IMR-90 (cell line): Measurements from ENCODE around the gene NDST1. TPM values are rescaled to one million over a fixed set of nuclear protein-coding genes. Genes with fewer than 3 reads are reported as not detected.
A peak's percentile ranks its signal among the peaks of the same experiment; 100 is the strongest.

Source experiments
- ATAC-seq: fragments of 200-7000 bp; cut with Tn5 transposase; 2 replicates; pipeline ENCODE4 v1.9.1; 2020; ENCODE audit warnings: low read depth, mild to moderate bottlenecking, moderate library complexity
- BruUV-seq: library from RNA; stranded (reverse); fragments of 400-500 nt; replicated peaks from 2 replicates; lab custom pipeline; 2021; lab: Mats Ljungman, UMichigan
- CTCF ChIA-PET: fragments of 300-600 bp; formaldehyde crosslinking; extraction: SDS; loops from one replicate; lab custom pipeline; 2021; ENCODE audit warnings: antibody characterized with exemption; lab: Yijun Ruan, JAX
- POLR2A ChIA-PET: fragments of 300-600 bp; sonication (Branson Sonifier 250); formaldehyde crosslinking; loops from one replicate; lab custom pipeline; 2022; ENCODE audit warnings: antibody characterized with exemption; ENCODE audit not compliant: unreplicated experiment; lab: Charles Lee
- DNase-seq: peaks from one replicate; pipeline ENCODE4 v3.0.0; 2013
- H2AFZ ChIP-seq: replicated peaks from 2 replicates; pipeline ENCODE3; 2013; ENCODE audit warnings: low read length, mild to moderate bottlenecking; ENCODE audit not compliant: poor library complexity
- H2AK5ac ChIP-seq: 2 replicates; pipeline ENCODE4 v1.6.1; 2013; ENCODE audit warnings: low read depth, low read length, inconsistent platforms
- H2AK9ac ChIP-seq: replicated peaks from 2 replicates; pipeline ENCODE3; 2013; ENCODE audit warnings: mild to moderate bottlenecking, low read depth, low read length, moderate library complexity; ENCODE audit not compliant: poor library complexity
- H2BK120ac ChIP-seq: 2 replicates; pipeline ENCODE4 v1.6.1; 2013; ENCODE audit warnings: low read depth, low read length, inconsistent platforms
- H2BK15ac ChIP-seq: 3 replicates; pipeline ENCODE4 v1.6.1; 2013; ENCODE audit warnings: low read depth, low read length, inconsistent platforms
- H2BK20ac ChIP-seq: 2 replicates; pipeline ENCODE4 v1.6.1; 2013; ENCODE audit warnings: low read depth, mild to moderate bottlenecking, inconsistent platforms, low read length, moderate library complexity
- H2BK5ac ChIP-seq: 2 replicates; pipeline ENCODE4 v1.6.1; 2013; ENCODE audit warnings: mild to moderate bottlenecking, low read depth, low read length, inconsistent platforms; ENCODE audit not compliant: poor library complexity, severe bottlenecking
- H3K14ac ChIP-seq: replicated peaks from 2 replicates; pipeline ENCODE4 v1.6.1; 2013; ENCODE audit warnings: low read depth, low read length, inconsistent platforms
- H3K18ac ChIP-seq: 2 replicates; pipeline ENCODE4 v1.6.1; 2013; ENCODE audit warnings: low read depth, low read length, control low read depth
- H3K23ac ChIP-seq: 2 replicates; pipeline ENCODE4 v1.6.1; 2013; ENCODE audit warnings: low read depth, low read length, inconsistent platforms
- H3K27ac ChIP-seq: 2 replicates; pipeline ENCODE4 v1.5.1; 2013; ENCODE audit warnings: mild to moderate bottlenecking, control low read depth, low read length; ENCODE audit not compliant: insufficient read depth
- H3K27me3 ChIP-seq: 2 replicates; pipeline ENCODE4 v1.6.1; 2013; ENCODE audit warnings: low read length; ENCODE audit not compliant: control insufficient read depth, insufficient read depth
- H3K36me3 ChIP-seq: 2 replicates; pipeline ENCODE4 v1.6.1; 2013; ENCODE audit warnings: low read length, mixed read lengths; ENCODE audit not compliant: control insufficient read depth, insufficient read depth
- H3K4ac ChIP-seq: 2 replicates; pipeline ENCODE4 v1.6.1; 2013; ENCODE audit warnings: low read depth, low read length, inconsistent platforms
- H3K4me1 ChIP-seq: 2 replicates; pipeline ENCODE4 v1.6.1; 2013; ENCODE audit warnings: low read length, mixed read lengths; ENCODE audit not compliant: control insufficient read depth, insufficient read depth
- H3K4me2 ChIP-seq: 2 replicates; pipeline ENCODE4 v1.6.1; 2013; ENCODE audit warnings: low read depth, mild to moderate bottlenecking, control low read depth, low read length, moderate library complexity
- H3K4me3 ChIP-seq: 2 replicates; pipeline ENCODE4 v1.5.1; 2013; ENCODE audit warnings: low read depth, mild to moderate bottlenecking, control low read depth, low read length, moderate library complexity; ENCODE audit not compliant: insufficient read depth
- H3K56ac ChIP-seq: 2 replicates; pipeline ENCODE4 v1.6.1; 2013; ENCODE audit warnings: low read length, inconsistent platforms; ENCODE audit not compliant: insufficient read depth; ENCODE audit errors: extremely low read depth
- H3K79me1 ChIP-seq, 2 experiments: 2 replicates each; pipeline ENCODE4 v1.6.1; 2013; ENCODE audit warnings: low read length in 2 of 2, inconsistent platforms in 1 of 2, low read depth in 1 of 2
- H3K9ac ChIP-seq: 2 replicates; pipeline ENCODE4 v1.6.1; 2013; ENCODE audit warnings: low read depth, low read length, control low read depth
- H3K9me1 ChIP-seq: 2 replicates; pipeline ENCODE4 v1.6.1; 2013; ENCODE audit warnings: low read length, inconsistent platforms; ENCODE audit not compliant: insufficient read depth
- H3K9me3 ChIP-seq: 2 replicates; pipeline ENCODE4 v1.6.1; 2013; ENCODE audit warnings: low read length; ENCODE audit not compliant: control insufficient read depth, insufficient read depth
- H4K20me1 ChIP-seq: 2 replicates; pipeline ENCODE4 v1.6.1; 2013; ENCODE audit warnings: low read length, inconsistent platforms; ENCODE audit not compliant: insufficient read depth
- H4K5ac ChIP-seq: 2 replicates; pipeline ENCODE4 v1.6.1; 2013; ENCODE audit warnings: mild to moderate bottlenecking, low read depth, low read length, control low read depth
- H4K8ac ChIP-seq, 2 experiments: 2 replicates each; pipeline ENCODE4 v1.6.1; 2013; ENCODE audit warnings: low read depth in 2 of 2, low read length in 2 of 2, control low read depth in 1 of 2, inconsistent platforms in 1 of 2
- H4K91ac ChIP-seq: 2 replicates; pipeline ENCODE4 v1.6.1; 2013; ENCODE audit warnings: low read depth, low read length, inconsistent platforms; ENCODE audit not compliant: insufficient read depth
- BHLHE40 ChIP-seq: fragments of 150-350 bp; IDR thresholded peaks from 2 replicates; pipeline ENCODE4 v1.6.1; 2016; ENCODE audit warnings: mild to moderate bottlenecking, low read depth, low read length
- CTCF ChIP-seq: conservative IDR thresholded peaks from 2 replicates; pipeline ENCODE4 v1.5.1; 2012; ENCODE audit warnings: mild to moderate bottlenecking, low read depth, low read length, improper control_type of control experiment
- MAFK ChIP-seq: IDR thresholded peaks from 2 replicates; pipeline ENCODE4 v1.6.1; 2012; ENCODE audit warnings: low read depth, low read length, improper control_type of control experiment
- MXI1 ChIP-seq: IDR thresholded peaks from 2 replicates; pipeline ENCODE4 v1.6.1; 2012; ENCODE audit warnings: low read depth, mild to moderate bottlenecking, low read length, moderate library complexity, borderline replicate concordance
- RAD21 ChIP-seq: IDR thresholded peaks from 2 replicates; pipeline ENCODE4 v1.6.1; 2012; ENCODE audit warnings: low read length, improper control_type of control experiment
- SMC3 ChIP-seq: fragments of 150-350 bp; IDR thresholded peaks from 2 replicates; pipeline ENCODE4 v1.6.1; 2016; ENCODE audit warnings: low read depth, mild to moderate bottlenecking, antibody characterized with exemption, low read length, moderate library complexity
- WGBS, 2 experiments: methylation state at CpG; one replicate each; pipeline versions ENCODE4 v1.1.5 to v1.1.7; 2013; ENCODE audit warnings: missing lambda C conversion rate in 2 of 2; ENCODE audit not compliant: insufficient read length in 1 of 2; ENCODE audit errors: extremely low coverage in 2 of 2; 5-methylcytosine and 5-hydroxymethylcytosine counted together
- dilution Hi-C: fragments of 300-500 bp; cut with HindIII; formaldehyde crosslinking; loops from one replicate; pipeline ENCODE4 v1.14.3; 2018; ENCODE audit warnings: low sequenced_read_pairs; ENCODE audit not compliant: unreplicated experiment
- in situ Hi-C: fragments of 300-500 bp; cut with MboI; formaldehyde crosslinking; loops from 3 replicates; pipeline ENCODE4 v1.14.3; 2019; ENCODE audit warnings: low sequenced_read_pairs, inconsistent platforms, mixed read lengths
- intact Hi-C: fragments of 100-400 bp; cut with micrococcal nuclease; formaldehyde crosslinking; loops from 2 replicates; pipeline ENCODE4 v1.10.0; 2022
- polyA plus RNA-seq, 3 experiments: library from polyadenylated mRNA; depleted of rRNA; stranded (reverse); fragments of >200 nt; gene quantifications; 2 replicates each; pipeline ENCODE4 v1.2.3, GENCODE V29; 2012; ENCODE audit warnings: low replicate concordance in 1 of 3
- total RNA-seq: library from RNA; depleted of rRNA; stranded (reverse); fragments of >200 nt; gene quantifications from 2 replicates; pipeline ENCODE4 v1.2.3, GENCODE V29; 2012

NDST1 gene
- total and polyA plus RNA-seq, 2 of the 4 experiments (the other 2 are of a cell fraction): 30.5 to 80.4 TPM

- H2BK15ac ChIP-seq: no peak overlapping the region
- BruUV-seq: no TSS peak
- ChIA-PET CTCF (interaction anchor here (1.1 kb wide), 1 partner anchor 24 kb away, joined by 3 read pairs; no protein-coding TSS in a partner anchor), POLR2A (no interaction called here)
- no peaks in the 10 kb centered on the region for H3K9me3 ChIP-seq
- WGBS, 2 experiments: 47% methylated on average over 3 of the region's 12 CpGs; no CpG with 5 or more reads in 1 of the 2 experiments
- no peak overlapping the region for H3K4me3 ChIP-seq
- H3K79me1 ChIP-seq: no peaks in the 10 kb centered on the region
- dilution Hi-C loops (no loop called here), intact Hi-C loops (no loop called here), in situ Hi-C loops (no loop called here)
- H4K5ac ChIP-seq: no peak overlapping the region
- H3K4me2 ChIP-seq: no peak overlapping the region; the same call in 1 of the 2 replicates
- H3K18ac ChIP-seq: no peak overlapping the region
- no peaks in the 10 kb centered on the region for H4K20me1 ChIP-seq
- H3K27ac ChIP-seq: no peak overlapping the region
- H3K56ac ChIP-seq: no peak overlapping the region
- H4K91ac ChIP-seq: no peak overlapping the region
- H3K9ac ChIP-seq: no peak overlapping the region
- no peak overlapping the region for H2BK5ac ChIP-seq
- peak; percentile 50 for TF ChIP-seq SMC3
- peak; percentile 50 for TF ChIP-seq CTCF
- peak; percentile 62 for TF ChIP-seq RAD21
- TF ChIP-seq MAFK: no peak
- TF ChIP-seq BHLHE40: no peak
- TF ChIP-seq MXI1: no peak
- peaks cover 16% of the 10 kb centered on the region; the same call in 1 of the 2 replicates for H3K4me1 ChIP-seq
- ATAC-seq (peak; percentile 80), DNase-seq (peak; percentile 62)
- no peak overlapping the region for H2AK9ac ChIP-seq
- no peaks in the 10 kb centered on the region for H3K36me3 ChIP-seq
- H3K14ac ChIP-seq: no peak overlapping the region
- no peak overlapping the region for H3K4ac ChIP-seq
- H2BK120ac ChIP-seq: no peak overlapping the region
- H4K8ac ChIP-seq: no peak overlapping the region
- no peak overlapping the region for H3K23ac ChIP-seq
- H3K9me1 ChIP-seq: no peaks in the 10 kb centered on the region
- H3K27me3 ChIP-seq: peaks cover 7% of the 10 kb centered on the region
- peak overlapping the region; percentile 23 for H2AFZ ChIP-seq
- no peak overlapping the region for H2BK20ac ChIP-seq
- H2AK5ac ChIP-seq: no peak overlapping the region
These were observed 82.1 kb downstream of the NDST1 start for GRCh38 chr5:150589862-150590601.
